ENCODE data around the gene PADI1.
"Not testable (repeated sequence)": the region's sequence is repeated elsewhere in the genome, so short reads cannot be mapped to it uniquely, and the experiment has no call there.

PADI1 gene

GRCh38 chr1:17241780-17242074, 36.8 kb downstream of the PADI1 start:
- DNase-seq (ENCODE audit: low read depth, low spot score): not testable (repeated sequence)

GRCh38 chr1:17243274-17243673, 38.3 kb downstream of the PADI1 start:
- no peak for DNase-seq (ENCODE audit: low read depth, low spot score)

GRCh38 chr1:17244821-17245740, 40.2 kb downstream of the PADI1 start:
- DNase-seq (ENCODE audit: low read depth, low spot score): no peak

- no peak for DNase-seq (ENCODE audit: low read depth, low spot score)
Measured at GRCh38 chr1:17245816-17246325, 40.9 kb downstream of the PADI1 start.

GRCh38 chr1:17246971-17247370, 42.0 kb downstream of the PADI1 start:
- DNase-seq (ENCODE audit: low read depth, low spot score): no peak

- no peak for DNase-seq (ENCODE audit: low read depth, low spot score)
Measured at GRCh38 chr1:17248781-17249180, 43.9 kb downstream of the PADI1 start, which contains the start of gene PADI3. Gene PADI3 (plus strand): TSS chr1:17249098. CDS start chr1:17249138, 40 bp downstream.

- DNase-seq (ENCODE audit: low read depth, low spot score): no peak
Measured at GRCh38 chr1:17250601-17251000, 45.7 kb downstream of the PADI1 start.

- DNase-seq (ENCODE audit: low read depth, low spot score): no peak
Measured at GRCh38 chr1:17251246-17251645, 46.3 kb downstream of the PADI1 start.

GRCh38 chr1:17251701-17252376, 46.9 kb downstream of the PADI1 start:
- no peak for DNase-seq (ENCODE audit: low read depth, low spot score)

GRCh38 chr1:17255336-17255735, 50.4 kb downstream of the PADI1 start:
- DNase-seq (ENCODE audit: low read depth, low spot score): no peak

- no peak for DNase-seq (ENCODE audit: low read depth, low spot score)
Measured at GRCh38 chr1:17258116-17258757, 53.3 kb downstream of the PADI1 start.

GRCh38 chr1:17258758-17259130, 53.8 kb downstream of the PADI1 start:
- DNase-seq (ENCODE audit: low read depth, low spot score): no peak

- DNase-seq (ENCODE audit: low read depth, low spot score): no peak
Measured at GRCh38 chr1:17259233-17259873, 54.4 kb downstream of the PADI1 start.

GRCh38 chr1:17260264-17260663, 55.3 kb downstream of the PADI1 start:
- no peak for DNase-seq (ENCODE audit: low read depth, low spot score)

- no peak for DNase-seq (ENCODE audit: low read depth, low spot score)
Measured at GRCh38 chr1:17260738-17261137, 55.8 kb downstream of the PADI1 start.

GRCh38 chr1:17263936-17264335, 59.0 kb downstream of the PADI1 start:
- DNase-seq (ENCODE audit: low read depth, low spot score): no peak

GRCh38 chr1:17264470-17264869, 59.5 kb downstream of the PADI1 start:
- no peak for DNase-seq (ENCODE audit: low read depth, low spot score)

GRCh38 chr1:17265162-17265561, 60.2 kb downstream of the PADI1 start:
- DNase-seq (ENCODE audit: low read depth, low spot score): no peak

GRCh38 chr1:17265950-17266349, 61.0 kb downstream of the PADI1 start:
- no peak for DNase-seq (ENCODE audit: low read depth, low spot score)

- DNase-seq (ENCODE audit: low read depth, low spot score): no peak
Measured at GRCh38 chr1:17270891-17271765, 66.2 kb downstream of the PADI1 start.

GRCh38 chr1:17272066-17272465, 67.1 kb downstream of the PADI1 start:
- DNase-seq (ENCODE audit: low read depth, low spot score): no peak

Data from activated CD4-positive, CD25-positive, alpha-beta regulatory T cell treated with anti-CD3 and anti-CD28 coated beads, Interleukin-2, amount 50 U/mL, for 16 hours (primary cell).